HT1080 (cell line): ENCODE data around the gene CEACAM21. TPM values are rescaled to one million over a fixed set of nuclear protein-coding genes. Genes with fewer than 3 reads are reported as not detected.
"Not testable (repeated sequence)": the region's sequence is repeated elsewhere in the genome, so short reads cannot be mapped to it uniquely, and the experiment has no call there.

Source experiments
- DNase-seq: peaks from one replicate; pipeline ENCODE4 v3.0.0-alpha.2; 2015; ENCODE audit warnings: low read depth
- total RNA-seq: library from RNA; depleted of rRNA; stranded (reverse); fragments of >200 nt; shearing (Covaris generic); gene quantifications from 2 replicates; pipeline ENCODE4 v1.2.3, GENCODE V29; 2014

Gene CEACAM21
- total RNA-seq, 1 experiment from 2014 or later = not detected

DNA sequence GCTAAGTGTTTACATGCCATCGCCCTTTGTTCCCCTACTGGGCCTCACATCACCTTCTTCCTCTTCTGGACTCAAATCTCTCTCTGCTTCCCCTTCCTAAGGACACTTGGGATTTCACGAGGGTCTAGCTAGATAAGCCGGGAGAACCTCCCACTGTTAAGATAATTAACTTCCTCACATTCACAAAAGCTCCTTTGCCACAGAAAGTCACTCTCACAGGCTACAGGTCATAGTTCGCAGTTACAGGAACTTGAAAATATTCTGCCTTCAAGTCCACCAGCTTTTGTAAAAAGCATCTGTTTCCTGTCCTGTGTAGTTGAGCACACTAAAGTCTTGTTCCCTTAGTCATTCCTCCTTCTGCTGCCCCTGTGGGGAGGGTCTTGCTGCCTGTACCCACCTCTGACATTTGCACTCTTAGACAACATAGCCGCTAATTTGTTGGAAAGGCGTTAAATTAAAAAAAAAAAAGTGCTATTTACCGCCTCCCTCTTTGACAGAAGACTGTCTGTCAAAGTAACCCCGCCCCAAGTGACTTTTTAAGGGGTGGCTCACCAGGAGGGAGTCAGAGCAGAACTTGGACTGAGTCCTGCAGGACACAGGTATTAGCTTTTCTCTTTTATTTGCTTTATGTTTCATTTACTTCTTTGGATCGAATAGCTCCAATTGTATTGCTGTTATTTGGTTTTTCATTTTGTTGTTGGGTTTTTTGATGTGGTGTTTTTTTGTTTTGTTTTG, 26.8 kb upstream of the CEACAM21 start:
- no peak for DNase-seq

GRCh38 chr19:41549884-41550283, 26.1 kb upstream of the CEACAM21 start:
- DNase-seq = no peak

- no peak for DNase-seq
Measured at GRCh38 chr19:41551212-41551610, 24.8 kb upstream of the CEACAM21 start.

DNA sequence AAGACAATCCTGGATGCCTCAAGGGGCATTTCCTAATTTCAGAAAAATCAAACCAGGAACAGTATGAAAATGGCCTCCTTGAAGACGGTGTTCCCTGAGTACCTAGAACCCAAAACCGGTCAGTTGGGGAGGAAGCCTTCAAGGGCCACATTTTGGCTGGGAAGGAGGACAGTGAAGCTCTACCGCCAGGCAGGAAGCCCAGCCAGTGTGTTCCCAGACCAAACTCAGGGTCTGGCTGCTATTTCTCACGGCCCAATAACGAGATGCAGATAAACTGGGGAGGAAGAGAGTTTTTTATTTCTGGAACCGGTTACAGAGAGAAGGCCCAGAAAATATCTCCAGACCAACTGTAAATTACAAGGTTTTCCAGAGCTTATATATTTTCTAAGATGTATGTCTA, 24.3 kb upstream of the CEACAM21 start:
- no peak for DNase-seq

DNA sequence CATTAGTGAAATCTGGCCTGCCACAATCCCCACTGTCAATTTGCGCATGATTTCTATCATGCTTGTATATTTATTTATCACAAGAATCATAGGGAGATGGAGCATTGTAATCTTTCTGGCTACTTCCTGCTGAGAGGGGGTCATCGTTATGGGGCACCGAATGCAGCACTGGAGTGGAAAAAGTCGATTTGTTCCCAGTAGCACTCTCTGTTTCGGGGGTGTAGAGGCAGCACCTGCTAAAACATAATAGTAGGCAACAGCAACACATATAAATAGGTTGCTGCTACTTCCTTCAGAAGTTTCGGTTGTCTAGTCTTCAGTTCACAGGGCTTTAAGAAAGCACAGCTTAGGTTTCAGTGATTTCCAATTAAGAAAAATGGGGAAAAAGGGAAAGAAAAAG, 23.4 kb upstream of the CEACAM21 start:
- DNase-seq = no peak

DNA sequence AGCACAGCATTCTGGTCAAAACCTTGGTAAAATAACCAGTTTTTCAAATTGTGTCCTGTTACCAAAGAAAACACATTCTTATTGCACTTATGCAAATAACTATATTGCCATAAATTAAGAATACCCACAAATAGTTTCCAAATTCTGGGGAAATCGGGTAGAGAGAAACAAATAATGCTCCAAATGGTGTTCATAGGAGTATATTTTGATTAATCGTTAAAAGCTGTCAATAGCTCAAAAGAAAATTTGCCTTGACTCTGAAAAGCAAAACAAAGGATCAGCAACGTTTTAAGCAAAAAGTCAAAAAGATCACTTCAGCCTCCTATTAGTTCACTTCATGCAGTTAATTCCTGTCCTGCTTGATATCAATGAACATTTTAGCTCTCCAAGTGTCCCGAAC, 22.2 kb upstream of the CEACAM21 start:
- no peak for DNase-seq

GRCh38 chr19:41554907-41555306, 21.1 kb upstream of the CEACAM21 start:
- DNase-seq = no peak

DNA sequence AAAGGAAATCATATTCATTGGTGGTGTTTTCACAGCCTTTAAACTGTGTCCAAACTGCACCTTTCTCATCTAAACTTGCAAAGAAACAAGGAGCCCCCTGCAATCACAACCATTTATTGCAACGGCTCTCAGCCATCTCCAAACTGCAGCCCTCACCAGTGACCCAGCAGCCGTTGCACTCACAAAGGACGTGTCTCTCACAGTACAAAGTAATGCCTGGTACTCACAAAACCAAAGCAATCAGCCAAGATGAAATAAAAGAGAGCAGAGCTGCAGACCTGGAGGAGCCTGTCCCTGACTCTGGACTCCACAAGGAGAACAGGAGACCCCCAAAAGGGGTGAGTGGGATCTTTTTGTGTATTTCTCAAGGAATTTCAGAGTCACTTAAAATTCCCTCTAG, 20.2 kb upstream of the CEACAM21 start:
- no peak for DNase-seq

GRCh38 chr19:41563854-41564514, 12.0 kb upstream of the CEACAM21 start:
- no peak for DNase-seq

DNA sequence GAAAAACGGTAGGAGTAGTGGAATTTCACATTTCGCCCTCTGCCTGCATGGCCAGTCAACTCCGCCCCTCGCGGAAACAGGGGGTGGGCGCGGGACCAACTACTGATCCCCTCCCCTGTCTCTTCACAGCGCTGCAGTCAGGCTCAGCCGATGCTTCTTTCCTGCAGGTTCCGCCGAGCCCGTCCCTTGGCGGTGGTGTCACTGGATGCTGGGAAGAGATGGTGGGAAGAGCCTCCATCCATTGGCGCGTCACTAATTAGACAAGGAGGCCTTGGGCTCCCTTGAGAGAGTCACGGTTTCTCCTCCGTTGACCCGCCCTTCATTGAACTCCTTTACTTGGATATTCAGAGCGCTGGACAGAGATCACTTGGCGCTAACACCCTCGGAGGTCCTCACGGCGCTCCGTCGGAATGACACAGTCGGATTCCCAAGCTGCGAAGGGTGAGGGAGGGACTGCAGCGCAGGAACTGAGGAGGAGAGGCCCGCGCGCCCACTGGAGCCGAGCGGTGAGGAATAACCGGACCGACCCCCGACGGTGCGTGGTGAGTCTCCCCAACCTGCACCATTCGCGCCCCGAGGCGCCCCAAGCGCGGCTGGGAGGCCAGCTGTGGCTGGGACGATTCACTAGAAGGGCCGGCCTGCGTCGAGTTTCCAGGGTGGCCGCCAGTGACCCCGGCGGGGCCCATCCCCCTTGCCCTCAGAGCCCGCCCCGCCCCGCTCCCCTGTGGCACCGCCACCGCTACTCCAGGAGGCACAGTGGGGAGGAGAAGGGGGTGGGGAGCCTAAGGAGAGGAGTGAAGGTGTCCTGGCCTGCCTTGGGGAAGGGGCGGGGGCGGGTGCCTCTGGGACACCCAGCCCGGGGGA, 11.2 kb upstream of the CEACAM21 start:
- no peak for DNase-seq

DNA sequence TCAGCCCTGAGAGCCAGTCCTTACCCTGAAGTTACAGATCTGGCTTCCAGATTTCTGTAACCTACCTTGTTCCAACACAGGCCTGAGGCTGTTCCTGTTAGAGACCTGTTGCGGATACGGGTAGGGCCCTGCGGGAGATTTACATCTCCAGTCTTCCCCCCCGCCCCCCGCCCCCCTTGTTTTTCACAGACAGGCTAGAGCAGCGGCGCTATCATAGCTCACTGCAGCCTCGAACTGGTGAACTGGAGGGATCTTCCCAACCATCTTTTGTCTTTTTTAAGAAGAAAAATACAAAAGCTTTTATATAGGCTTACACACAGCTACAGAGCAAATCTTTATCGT, 10.6 kb upstream of the CEACAM21 start:
- no peak for DNase-seq

DNA sequence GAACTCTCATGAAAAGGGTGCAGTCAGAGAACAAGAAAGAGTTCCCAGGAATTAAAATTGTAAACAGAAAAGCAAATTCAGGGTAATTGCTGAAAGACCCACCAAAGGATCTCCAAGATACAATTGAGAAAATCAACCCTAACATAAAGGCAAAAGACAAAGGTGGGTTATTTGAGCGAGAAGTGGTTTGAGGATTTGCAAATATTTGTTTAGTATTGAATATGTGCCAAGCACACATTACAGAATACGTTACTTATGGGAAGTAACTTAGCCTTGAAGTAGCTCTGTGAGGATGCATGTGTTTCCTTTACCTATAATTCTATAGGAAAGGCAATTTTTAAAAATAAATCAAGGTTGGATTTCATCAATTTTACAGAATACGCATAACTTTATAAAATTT, 10.0 kb upstream of the CEACAM21 start:
- no peak for DNase-seq

- DNase-seq = no peak
Measured at GRCh38 chr19:41569481-41570150, 6.3 kb upstream of the CEACAM21 start.

GRCh38 chr19:41570179-41570578, 5.8 kb upstream of the CEACAM21 start:
- no peak for DNase-seq

GRCh38 chr19:41570639-41571112, 5.3 kb upstream of the CEACAM21 start:
- DNase-seq = peak; percentile 57

GRCh38 chr19:41577144-41577830, 1.3 kb downstream of the CEACAM21 start:
- DNase-seq = no peak

DNA sequence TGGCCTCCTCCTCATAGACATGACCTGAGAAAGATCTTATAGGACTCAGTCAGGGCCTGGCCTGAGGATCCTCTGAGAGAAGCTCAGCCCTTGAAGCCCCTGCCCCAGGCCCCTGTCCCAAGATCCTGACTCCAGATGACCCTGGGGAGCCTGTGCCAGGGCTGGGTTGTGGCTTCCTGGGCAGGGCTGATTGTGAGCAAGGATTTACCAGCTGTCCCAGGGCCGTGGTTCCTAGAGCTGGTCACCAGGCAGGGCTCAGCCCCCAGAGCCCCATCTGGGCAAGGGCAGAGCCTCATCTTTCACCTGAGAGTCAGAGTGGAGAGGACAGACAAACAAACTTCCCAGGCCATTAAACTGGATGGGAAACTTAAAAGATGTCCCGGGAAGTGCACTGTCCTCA, 1.9 kb downstream of the CEACAM21 start:
- no peak for DNase-seq

DNA sequence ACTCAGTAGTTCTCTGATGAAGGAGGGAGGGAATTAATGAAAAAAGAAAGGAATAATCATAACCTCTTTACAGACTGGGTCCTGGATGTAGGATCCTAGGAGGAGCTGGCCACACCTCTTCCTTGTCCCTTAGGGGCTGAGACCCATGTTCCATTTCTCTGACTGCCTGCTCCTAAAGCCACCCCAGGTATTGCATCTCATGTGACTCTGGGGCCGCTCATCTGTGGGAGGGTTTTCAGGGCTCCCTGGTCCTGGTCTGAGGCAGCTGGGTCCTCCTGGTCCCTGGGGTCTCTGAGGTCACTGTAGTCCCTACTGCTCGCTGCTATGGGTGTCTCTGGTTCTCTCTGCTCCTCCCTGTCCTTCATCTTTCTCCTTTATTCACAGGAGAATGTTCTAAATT, 2.9 kb downstream of the CEACAM21 start:
- DNase-seq = no peak

DNA sequence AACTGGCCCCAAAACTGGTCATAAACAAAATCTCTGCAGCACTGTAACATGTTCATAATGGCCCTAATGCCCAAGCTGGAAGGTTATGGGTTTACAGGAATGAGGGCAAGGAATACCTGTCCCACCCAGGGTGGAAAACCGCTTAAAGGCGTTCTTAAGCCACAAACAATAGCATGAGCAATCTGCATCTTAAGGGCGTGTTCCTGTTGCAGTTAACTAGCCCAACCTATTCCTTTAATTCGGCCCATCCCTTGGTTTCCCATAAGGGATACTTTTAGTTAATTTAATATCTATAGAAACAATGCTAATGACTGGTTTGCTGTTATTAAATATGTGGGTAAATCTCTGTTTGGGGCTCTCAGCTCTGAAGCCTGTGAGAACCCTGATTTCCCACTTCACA, 5.1 kb downstream of the CEACAM21 start:
- not testable (repeated sequence) for DNase-seq

DNA sequence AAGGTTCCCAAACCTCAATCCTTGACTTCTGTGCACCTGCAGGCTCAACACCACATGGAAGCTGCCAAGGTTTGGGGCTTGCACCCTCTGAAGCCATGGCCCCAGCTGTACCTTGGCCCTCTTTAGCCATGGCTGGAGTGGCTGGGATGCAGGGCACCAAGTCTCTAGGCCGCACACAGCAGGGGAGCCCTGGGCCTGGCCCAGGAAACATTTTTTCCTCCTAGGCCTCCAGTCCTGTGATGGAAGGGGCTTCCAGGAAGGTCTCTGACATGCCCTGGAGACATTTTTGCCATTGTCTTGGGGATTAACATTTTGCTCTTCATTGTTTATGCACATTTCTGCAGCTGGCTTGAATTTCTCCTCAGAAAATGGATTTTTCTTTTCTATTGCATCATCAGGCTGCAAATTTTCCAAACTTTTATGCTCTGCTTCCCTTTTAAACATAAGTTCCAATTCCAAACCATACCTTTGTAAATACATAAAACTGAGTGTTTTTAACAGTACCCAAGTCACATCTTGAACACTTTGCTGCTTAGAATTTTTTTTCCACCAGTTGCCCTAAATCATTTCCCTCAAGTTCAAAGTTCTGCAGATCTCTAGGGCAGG, 6.7 kb downstream of the CEACAM21 start:
- DNase-seq = not testable (repeated sequence)
